Motor neuron (in vitro differentiated cells): ENCODE data around the gene CCNL1. TPM values are rescaled to one million over a fixed set of nuclear protein-coding genes. Genes with fewer than 3 reads are reported as not detected.

Source experiments
- ATAC-seq, 8 experiments: fragments of 200-7000 bp; cut with Tn5 transposase; replicated peaks in 6 of 8; 2 replicates each; pipeline ENCODE4 v1.8.0; 2021; ENCODE audit warnings: mild to moderate bottlenecking in 8 of 8, moderate library complexity in 8 of 8
- H3K27ac ChIP-seq, 2 donors: fragments of 250-450 bp; sonication (Bioruptor Pico); 2 replicates each; pipeline ENCODE4 v1.9.0; 2021; ENCODE audit warnings: antibody characterized with exemption in 2 of 2, mild to moderate bottlenecking in 2 of 2, moderate library complexity in 1 of 2
- H3K4me1 ChIP-seq, 2 donors: fragments of 250-450 bp; sonication (Bioruptor Pico); replicated peaks in 1 of 2; 2 replicates each; pipeline ENCODE4 v1.6.1; 2021; ENCODE audit warnings: antibody characterized with exemption in 2 of 2, mild to moderate bottlenecking in 2 of 2, moderate library complexity in 1 of 2
- H3K4me3 ChIP-seq, 5 donors: fragments of 250-450 bp; sonication (Bioruptor Pico); 2 replicates each; pipeline ENCODE4 v1.9.0; 2021; ENCODE audit warnings: antibody characterized with exemption in 5 of 5, mild to moderate bottlenecking in 5 of 5, moderate library complexity in 4 of 5
- WGBS, 10 experiments: fragments of 450-650 bp; shearing (Covaris generic); methylation state at CpG; one replicate each; pipeline ENCODE4 v1.0.0; 2022; 5-methylcytosine and 5-hydroxymethylcytosine counted together
- in situ Hi-C, 9 experiments: fragments of 400-800 bp; cut with MboI; loops; one replicate each; pipeline ENCODE4 v1.15.0; 2021; ENCODE audit warnings: low sequenced_read_pairs in 9 of 9, low pct_unique_long_range_greater_than_20kb in 2 of 9; ENCODE audit not compliant: unreplicated experiment in 9 of 9
- total RNA-seq, 8 experiments: library from RNA; unstranded; fragments of 300-600 nt; gene quantifications; 2 replicates each; pipeline versions ENCODE4 v1.2.3 to v1.2.4, GENCODE V29; 2022

The CCNL1 gene
- total RNA-seq, 8 experiments from 2014 or later = 77.6 to 232 (median 114) TPM

DNA sequence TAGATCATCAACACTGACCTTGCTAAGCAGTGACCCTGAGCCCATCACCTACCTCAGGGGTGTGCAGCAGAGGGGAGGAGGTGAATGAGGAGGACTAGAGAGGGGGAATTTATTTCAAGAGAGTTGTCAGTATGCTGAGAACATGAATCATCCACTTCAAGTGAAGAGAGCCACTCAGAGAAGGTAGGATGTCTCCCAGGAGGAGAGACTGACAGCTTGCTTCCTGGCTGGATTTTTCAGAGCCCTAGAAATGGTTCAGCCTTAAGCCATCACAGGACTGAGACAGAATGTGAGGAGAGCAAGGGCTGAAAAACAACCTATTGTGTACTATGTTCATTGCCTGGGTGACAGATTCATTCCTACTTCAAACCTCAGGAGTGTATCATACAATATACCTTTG lies 34.8 kb downstream of the CCNL1 start:
- no peak overlapping the region for H3K4me3 ChIP-seq
- H3K4me1 ChIP-seq = peaks cover 6 to 12% of the 10 kb centered on the region in 2 donors
- peak in 2 of 8 experiments; percentile 15 to 24 for ATAC-seq
- in situ Hi-C loops = loop anchor here in 2 of 9 experiments (25.0 kb wide), 2 partner anchors 963 to 988 kb away; no protein-coding TSS in a partner anchor
- no peak overlapping the region for H3K27ac ChIP-seq

DNA sequence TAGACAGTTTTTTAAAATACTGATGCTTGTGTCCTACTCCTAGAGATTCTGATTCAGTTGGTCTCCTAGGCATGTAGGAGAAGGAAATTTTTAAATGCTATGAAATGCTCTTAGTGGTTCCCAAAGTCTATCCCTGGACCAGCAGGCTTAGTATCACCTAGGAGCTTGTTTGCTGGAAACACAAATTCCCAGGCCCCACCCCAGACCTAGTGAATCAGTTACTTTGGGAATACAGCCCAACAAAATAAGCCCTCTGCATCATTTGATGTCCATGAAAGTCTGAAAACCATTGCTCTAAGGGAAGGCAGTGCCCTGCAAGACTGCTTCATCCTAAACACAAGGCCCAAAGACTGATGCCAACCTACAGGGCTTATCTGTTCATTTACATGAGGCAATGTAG lies 36.3 kb downstream of the CCNL1 start:
- Histone ChIP-seq H3K4me3 (no peak overlapping the region), H3K4me1 (peaks cover 0 to 4% of the 10 kb centered on the region in 2 donors), H3K27ac (no peak overlapping the region)
- in situ Hi-C loops = no loop called here
- no peak for ATAC-seq

DNA sequence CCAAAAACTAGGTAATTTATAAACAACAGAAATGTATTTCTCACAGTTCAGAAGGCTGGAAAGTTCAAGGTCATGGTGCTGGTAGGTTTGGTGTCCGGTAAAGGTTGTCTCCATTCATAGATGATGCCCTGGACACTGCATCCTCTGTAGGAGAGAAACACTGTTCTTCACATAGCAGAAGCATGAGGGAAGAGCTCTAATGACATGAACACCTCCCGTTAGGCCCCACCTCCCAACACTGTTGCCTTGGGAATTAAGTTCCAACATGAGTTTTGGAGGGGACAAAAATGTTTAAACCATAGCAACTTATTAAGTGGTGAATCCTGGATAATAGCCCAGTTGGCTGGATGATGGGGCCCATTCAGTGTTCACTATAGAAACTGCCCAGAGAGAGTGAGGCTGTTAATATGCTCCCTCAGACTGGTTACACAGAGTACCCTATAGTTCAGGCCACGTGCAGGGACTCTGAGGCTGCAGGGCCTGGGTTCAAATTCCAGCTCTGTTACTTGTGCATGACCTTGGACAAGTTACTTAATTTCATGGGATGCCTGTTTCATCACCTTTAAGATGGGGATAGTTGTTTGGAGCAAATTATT lies 37.0 kb downstream of the CCNL1 start:
- Histone ChIP-seq H3K4me3 (no peak overlapping the region), H3K4me1 (peaks cover 0 to 8% of the 10 kb centered on the region in 2 donors), H3K27ac (no peak overlapping the region)
- in situ Hi-C loops = no loop called here
- WGBS, 10 experiments = 43 to 100% (median 88%) methylated on average over 1 to 3 of the region's 3 CpGs; no CpG with 5 or more reads in 3 of the 10 experiments
- ATAC-seq = peak in 3 of 8 experiments; percentile 36 to 95 (median 43)

DNA sequence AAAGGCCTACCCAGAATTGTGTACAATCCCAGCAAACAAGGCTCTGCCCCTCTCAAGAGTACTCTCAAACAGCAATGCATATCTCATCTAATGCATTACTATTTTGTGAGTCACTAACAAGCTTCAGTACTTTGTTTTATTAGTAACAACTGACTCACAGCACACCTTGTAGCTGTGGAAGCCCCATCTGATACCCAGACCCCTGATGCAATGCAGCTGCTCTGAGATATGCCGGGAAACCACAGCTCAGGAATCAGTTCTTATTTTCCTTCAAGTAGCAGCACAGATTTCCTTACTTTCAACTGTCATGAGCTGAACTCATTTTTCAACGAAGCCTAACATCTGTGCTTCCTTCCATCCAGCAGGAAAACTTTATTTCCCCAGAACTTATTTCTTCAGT lies 37.8 kb downstream of the CCNL1 start:
- 17 to 100% (median 78%) methylated on average over 1 to 2 of the region's 2 CpGs; no CpG with 5 or more reads in 4 of the 10 experiments for WGBS, 10 experiments
- ATAC-seq = peak in 3 of 8 experiments; percentile 10 to 31 (median 25)

DNA sequence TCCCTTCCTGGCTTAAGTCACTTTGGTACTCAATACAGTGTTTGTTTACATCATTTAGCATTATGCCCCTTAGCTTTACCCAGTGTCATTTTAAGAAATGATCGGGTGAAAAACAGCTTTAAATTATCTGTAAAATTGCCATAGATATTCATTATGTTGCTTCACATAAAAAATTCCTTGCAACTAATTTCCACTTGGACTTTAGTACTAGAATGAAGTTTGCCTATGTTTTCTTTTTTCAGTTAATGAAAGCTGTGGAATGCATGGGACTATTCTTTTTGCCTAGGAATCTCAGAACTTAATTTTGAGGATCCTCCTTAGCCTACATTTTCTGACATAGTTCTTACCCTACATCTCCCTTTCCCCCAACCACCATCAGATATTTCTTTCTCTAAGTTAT lies 38.4 kb downstream of the CCNL1 start:
- in situ Hi-C loops = no loop called here
- no peak for ATAC-seq

More for the DNA sequence above, 37.8 kb downstream of the CCNL1 start:
- Histone ChIP-seq H3K27ac (no peak overlapping the region), H3K4me3 (no peak overlapping the region), H3K4me1 (peaks cover 0 to 11% of the 10 kb centered on the region in 2 donors)
- in situ Hi-C loops = no loop called here

DNA sequence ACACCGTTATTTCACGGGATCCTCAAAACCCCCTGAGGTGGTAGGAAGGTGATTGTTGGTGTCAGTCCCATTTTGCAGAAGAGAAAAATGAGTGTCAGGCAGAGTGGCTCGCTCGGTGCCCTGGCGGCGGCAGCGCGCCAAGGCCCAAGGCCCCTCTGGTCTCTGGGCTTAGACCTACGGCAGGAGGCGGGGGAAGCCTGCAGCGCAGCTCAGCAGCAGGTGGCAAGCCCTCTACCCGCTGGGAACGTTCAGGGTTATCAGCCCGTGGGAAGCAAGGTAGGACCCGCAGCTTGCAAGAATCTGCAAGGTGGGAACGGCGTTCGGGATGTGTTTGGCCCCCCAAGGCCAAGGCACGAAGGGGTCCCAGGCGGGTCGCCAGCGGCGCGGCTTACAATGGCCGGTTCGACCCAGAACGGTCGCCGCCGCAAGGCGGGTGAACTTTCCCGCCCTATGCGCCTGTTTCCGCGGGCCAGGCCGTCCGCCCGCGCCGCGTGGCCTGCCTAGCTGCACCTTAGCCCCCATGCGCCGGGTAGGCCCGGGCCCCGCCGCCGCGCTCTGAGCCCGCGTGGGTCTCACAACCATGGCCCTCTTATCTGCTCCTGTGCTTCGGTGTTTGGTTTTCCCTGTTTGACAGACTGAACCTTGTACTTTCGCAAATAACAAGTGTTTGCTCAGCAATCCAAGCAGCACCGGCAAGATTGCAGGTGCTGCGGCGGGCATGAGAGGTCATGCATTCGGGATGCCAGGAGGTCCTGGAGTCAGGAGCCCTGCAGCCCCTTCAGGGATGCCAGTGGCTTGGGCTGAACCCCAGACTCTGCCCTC lies 39.7 kb downstream of the CCNL1 start:
- H3K4me1 ChIP-seq = peaks cover 0 to 9% of the 10 kb centered on the region in 2 donors

More for the DNA sequence above, 38.4 kb downstream of the CCNL1 start:
- H3K27ac ChIP-seq = no peak overlapping the region
- no peak overlapping the region for H3K4me3 ChIP-seq
- H3K4me1 ChIP-seq = peaks cover 0 to 11% of the 10 kb centered on the region in 2 donors
- 50 to 100% (median 89%) methylated on average over 1 of the region's 1 CpG; no CpG with 5 or more reads in 1 of the 10 experiments for WGBS, 10 experiments

DNA sequence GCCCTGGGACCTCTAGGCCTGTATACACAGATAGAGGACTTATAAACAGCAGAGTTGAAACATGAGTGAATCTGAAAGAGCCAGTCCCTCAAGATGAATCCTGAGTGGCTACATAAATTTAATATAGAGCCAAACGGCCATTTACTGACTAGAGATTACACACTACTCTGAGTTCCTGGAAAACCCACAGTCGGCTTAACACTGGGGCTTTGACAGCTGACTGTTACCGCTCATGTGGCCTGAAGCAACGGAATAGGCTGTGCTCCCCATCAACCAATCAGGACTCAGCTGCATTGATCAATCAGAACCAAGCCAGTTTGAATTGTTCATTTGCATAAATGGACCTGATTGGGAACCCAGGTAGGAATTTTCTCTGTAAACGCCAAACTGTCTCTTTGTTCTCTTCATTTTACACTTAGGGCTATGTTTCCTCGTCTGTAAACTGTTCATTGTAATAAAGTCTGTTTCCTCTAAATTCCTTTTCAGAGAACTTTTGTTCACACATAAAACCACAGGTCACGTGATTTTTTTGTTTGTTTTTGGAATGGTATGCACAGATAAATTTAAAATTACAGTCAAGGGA lies 40.5 kb downstream of the CCNL1 start:
- H3K4me3 ChIP-seq = no peak overlapping the region
- 83 to 100% (median 95%) methylated on average over 1 to 7 of the region's 7 CpGs; no CpG with 5 or more reads in 1 of the 10 experiments for WGBS, 10 experiments
- H3K4me1 ChIP-seq = peaks cover 2 to 7% of the 10 kb centered on the region in 2 donors
- no peak overlapping the region for H3K27ac ChIP-seq
- in situ Hi-C loops = no loop called here
- ATAC-seq = no peak

More for the DNA sequence above, 39.7 kb downstream of the CCNL1 start:
- WGBS, 10 experiments = 66 to 100% (median 97%) methylated on average over 2 to 27 of the region's 56 CpGs
- ATAC-seq = no peak
- in situ Hi-C loops = no loop called here
- Histone ChIP-seq H3K4me3 (no peak overlapping the region), H3K27ac (no peak overlapping the region)

DNA sequence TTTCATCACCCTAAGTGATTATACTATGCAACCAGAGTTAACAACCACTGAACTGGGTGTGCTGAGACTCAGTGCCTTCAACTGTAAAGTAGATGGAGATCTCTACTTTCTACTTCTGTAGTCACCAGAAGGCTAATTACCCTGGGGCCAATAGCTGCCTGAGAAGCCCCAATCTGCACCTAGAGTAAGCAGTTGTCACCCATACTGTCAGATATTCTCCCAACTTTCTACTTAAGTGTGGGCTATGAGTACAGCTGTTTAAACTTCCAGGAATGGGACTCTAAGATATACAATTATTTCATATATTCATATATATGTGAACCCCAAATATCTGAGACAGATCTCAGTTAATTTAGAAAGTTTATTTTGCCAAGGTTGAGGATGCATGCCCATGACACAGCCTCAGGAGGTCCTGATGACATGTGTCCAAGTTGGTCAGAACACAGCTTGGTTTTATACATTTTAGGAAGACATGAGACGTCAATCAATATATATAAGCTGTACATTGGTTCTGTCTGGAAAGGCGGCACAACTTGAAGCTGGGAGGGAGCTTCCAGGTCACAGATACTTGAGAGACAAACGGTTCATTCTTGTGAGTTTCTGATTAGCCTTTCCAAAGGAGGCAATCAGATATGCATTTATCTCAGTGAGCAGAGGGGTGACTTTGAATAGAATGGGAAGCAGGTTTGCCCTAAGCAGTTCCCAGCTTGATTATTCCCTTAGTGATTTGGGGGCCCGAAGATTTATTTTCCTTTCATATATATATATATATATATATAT lies 41.9 kb downstream of the CCNL1 start:
- in situ Hi-C loops = no loop called here
- 61 to 100% (median 82%) methylated on average over 1 to 4 of the region's 4 CpGs; no CpG with 5 or more reads in 4 of the 10 experiments for WGBS, 10 experiments
- Histone ChIP-seq H3K4me1 (peaks cover 2 to 7% of the 10 kb centered on the region in 2 donors), H3K27ac (no peak overlapping the region), H3K4me3 (no peak overlapping the region)
- ATAC-seq = no peak

DNA sequence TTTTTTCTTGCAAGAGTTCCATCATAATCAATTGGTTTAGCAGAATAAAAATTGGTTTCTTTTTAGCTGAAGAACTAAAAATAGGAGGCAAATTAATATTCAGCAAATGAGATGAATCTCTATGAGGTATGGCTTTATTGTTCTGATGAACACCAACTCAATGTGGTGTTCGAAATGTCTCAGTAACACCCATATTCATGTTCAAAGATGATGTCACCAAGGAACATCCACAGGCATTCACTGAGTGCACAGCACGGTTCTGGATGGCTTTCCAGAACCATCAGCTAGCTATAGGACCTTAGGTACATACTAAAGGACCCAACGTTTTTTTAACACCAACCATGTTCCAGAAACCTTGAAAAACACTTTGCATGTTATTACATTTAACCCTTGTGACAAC lies 42.7 kb downstream of the CCNL1 start:
- Histone ChIP-seq H3K4me1 (peaks cover 2 to 7% of the 10 kb centered on the region in 2 donors), H3K4me3 (no peak overlapping the region), H3K27ac (no peak overlapping the region)
- in situ Hi-C loops = no loop called here
- ATAC-seq = peak in 4 of 8 experiments; percentile 29 to 57 (median 42)
- 17 to 78% (median 58%) methylated on average over 2 to 3 of the region's 3 CpGs; no CpG with 5 or more reads in 4 of the 10 experiments for WGBS, 10 experiments

DNA sequence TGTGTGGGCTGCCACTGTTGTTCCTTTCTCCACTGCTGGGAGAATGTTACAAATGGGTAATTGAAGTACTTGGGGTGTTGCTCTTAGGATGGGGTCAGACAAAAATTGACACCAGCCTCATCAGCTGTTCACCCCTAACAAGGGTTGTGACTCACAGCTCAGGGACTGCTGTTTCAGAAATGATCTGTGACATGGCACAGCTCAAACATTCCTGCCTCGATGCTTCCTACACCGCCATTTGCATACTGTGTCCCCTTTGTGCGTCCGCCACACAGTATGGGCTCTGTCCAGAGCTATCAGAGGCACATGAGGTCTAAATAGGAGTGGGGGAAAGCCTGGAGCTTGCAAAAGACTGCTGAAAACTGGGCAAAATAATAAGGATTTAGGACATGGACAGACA lies 43.9 kb downstream of the CCNL1 start:
- ATAC-seq = no peak
- H3K4me3 ChIP-seq = no peak overlapping the region
- peaks cover 7 to 10% of the 10 kb centered on the region in 2 donors for H3K4me1 ChIP-seq
- in situ Hi-C loops = no loop called here
- WGBS, 10 experiments = 75 to 100% (median 82%) methylated on average over 1 to 4 of the region's 4 CpGs; no CpG with 5 or more reads in 3 of the 10 experiments
- no peak overlapping the region for H3K27ac ChIP-seq

DNA sequence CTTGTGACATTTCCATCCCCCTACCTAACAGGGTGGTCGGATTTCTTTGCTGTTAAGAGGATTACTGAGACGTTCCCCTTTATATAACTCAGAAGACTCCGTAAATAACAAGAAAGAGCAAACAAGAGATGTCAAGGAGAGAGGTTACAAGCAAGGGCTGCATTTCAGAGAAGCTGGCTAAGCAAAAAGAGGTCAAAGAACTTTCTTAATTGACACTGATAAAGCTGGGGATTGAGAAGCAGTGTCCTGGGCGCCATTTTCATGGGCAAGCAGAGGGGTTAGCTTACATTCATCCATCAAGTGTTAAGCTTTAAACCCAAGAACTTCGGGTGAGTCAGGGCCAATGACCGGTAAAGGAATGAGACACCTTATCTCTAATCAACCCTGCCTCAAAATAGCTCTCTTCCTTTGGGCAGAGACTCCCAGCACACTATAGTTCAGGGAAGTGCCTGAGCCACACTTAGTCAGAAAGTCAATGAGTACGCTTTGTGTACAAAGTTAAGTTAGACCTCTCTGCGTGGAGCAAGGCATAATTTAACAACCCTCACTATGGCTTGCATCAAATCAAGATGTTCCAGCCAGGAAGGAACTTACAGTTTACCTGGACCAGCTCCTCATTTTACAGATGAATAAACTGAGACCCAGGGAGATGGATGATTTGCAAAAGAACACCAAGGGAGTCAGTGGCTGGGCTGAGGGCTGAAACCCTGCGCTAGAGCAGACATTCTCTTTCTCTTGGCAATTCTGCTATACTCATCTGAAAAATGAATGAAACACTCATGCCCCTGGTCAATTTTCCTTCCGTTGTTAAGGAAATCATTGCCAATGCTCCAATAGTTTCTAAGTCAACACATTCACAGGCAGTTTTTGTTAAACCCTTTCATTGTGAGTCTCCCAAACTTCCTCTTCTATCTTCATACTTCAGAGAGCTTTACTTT lies 44.6 kb downstream of the CCNL1 start:
- 46 to 80% (median 58%) methylated on average over 1 to 8 of the region's 10 CpGs for WGBS, 10 experiments
- in situ Hi-C loops = no loop called here
- H3K4me1 ChIP-seq = peaks cover 14 to 17% of the 10 kb centered on the region in 2 donors
- no peak overlapping the region for H3K27ac ChIP-seq
- no peak overlapping the region for H3K4me3 ChIP-seq
- no peak for ATAC-seq
